NCI-H82 treated with DMSO at 0.1 percent for 48 hours (cell line): ENCODE data around the gene DIPK1A.
"Not testable (repeated sequence)": the region's sequence is repeated elsewhere in the genome, so short reads cannot be mapped to it uniquely, and the experiment has no call there.

Experiments
- DNase-seq: peaks from one replicate; lab custom pipeline; 2025; ENCODE audit not compliant: unreplicated experiment; lab: John Stamatoyannopoulos, UW

Gene DIPK1A

GRCh38 chr1:92921031-92922023, 39.9 kb downstream of the DIPK1A start:
- DNase-seq: no peak

GRCh38 chr1:92916899-92917298, 44.4 kb downstream of the DIPK1A start:
- no peak for DNase-seq

GRCh38 chr1:92915547-92915946, 45.7 kb downstream of the DIPK1A start:
- DNase-seq: no peak

- no peak for DNase-seq
These were observed 48.0 kb downstream of the DIPK1A start for GRCh38 chr1:92913093-92913819.

GRCh38 chr1:92910081-92910480, 51.2 kb downstream of the DIPK1A start:
- DNase-seq: no peak

- DNase-seq: no peak
These were observed 51.9 kb downstream of the DIPK1A start for GRCh38 chr1:92909321-92909720.

GRCh38 chr1:92907949-92908684, 53.1 kb downstream of the DIPK1A start:
- no peak for DNase-seq

- no peak for DNase-seq
These were observed 57.5 kb downstream of the DIPK1A start for GRCh38 chr1:92903765-92904164.

- DNase-seq: no peak
These were observed 58.9 kb downstream of the DIPK1A start for GRCh38 chr1:92902406-92902744.

- DNase-seq: no peak
These were observed 59.4 kb downstream of the DIPK1A start for GRCh38 chr1:92901699-92902405.

GRCh38 chr1:92901126-92901525, 60.1 kb downstream of the DIPK1A start:
- DNase-seq: no peak

GRCh38 chr1:92900539-92900938, 60.7 kb downstream of the DIPK1A start:
- DNase-seq: no peak

- no peak for DNase-seq
These were observed 61.5 kb downstream of the DIPK1A start for GRCh38 chr1:92899780-92900179.

- DNase-seq: not testable (repeated sequence)
These were observed 63.2 kb downstream of the DIPK1A start for GRCh38 chr1:92898053-92898452.

- DNase-seq: no peak
These were observed 73.8 kb downstream of the DIPK1A start for GRCh38 chr1:92887465-92887864.

- DNase-seq: no peak
These were observed 74.3 kb downstream of the DIPK1A start for GRCh38 chr1:92886886-92887419.

GRCh38 chr1:92884195-92884594, 77.1 kb downstream of the DIPK1A start:
- no peak for DNase-seq

- DNase-seq: no peak
These were observed 78.0 kb downstream of the DIPK1A start for GRCh38 chr1:92883297-92883696.

GRCh38 chr1:92882819-92883218, 78.4 kb downstream of the DIPK1A start:
- no peak for DNase-seq

GRCh38 chr1:92881391-92881790, 79.9 kb downstream of the DIPK1A start:
- DNase-seq: no peak
